ENCODE results near the gene EIF3D.
"Not testable (repeated sequence)": the region's sequence is repeated elsewhere in the genome, so short reads cannot be mapped to it uniquely, and the experiment has no call there.

The EIF3D gene

DNA sequence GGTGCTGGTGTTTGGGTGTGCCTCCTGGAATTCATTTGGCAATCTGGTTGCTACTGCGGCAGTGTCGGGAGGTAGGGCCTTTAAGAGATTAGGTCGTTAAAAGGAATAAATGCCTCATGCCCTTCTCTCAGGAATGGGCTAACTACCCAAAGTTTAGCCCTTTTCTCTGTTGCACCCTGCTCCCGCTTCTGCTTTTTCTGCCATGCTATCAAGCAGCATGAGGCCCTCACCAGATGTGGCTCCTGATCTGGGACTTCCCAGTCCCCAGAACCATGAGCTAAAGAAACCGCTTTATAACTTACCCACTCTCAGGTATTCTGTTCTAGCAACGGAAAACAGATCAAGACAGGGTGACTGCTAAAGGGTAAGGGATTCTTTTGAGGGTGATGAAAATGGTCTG lies 6.3 kb downstream of the EIF3D start:
- Histone ChIP-seq H3K9me3 (ENCODE audit: control insufficient read depth, low read depth, low read length) (no peaks in the 10 kb centered on the region), H3K27me3 (ENCODE audit: control insufficient read depth, insufficient read depth, low read length) (no peaks in the 10 kb centered on the region), H3K4me1 (ENCODE audit: control insufficient read depth, low read depth, low read length) (no peaks in the 10 kb centered on the region), H3K4me3 (ENCODE audit: low read length) (no peak overlapping the region), H3K9ac (ENCODE audit: low read length) (no peak overlapping the region), H3K36me3 (ENCODE audit: control insufficient read depth, low read depth, low read length) (peaks cover 90% of the 10 kb centered on the region), H3K27ac (ENCODE audit: low read length) (no peak overlapping the region)

DNA sequence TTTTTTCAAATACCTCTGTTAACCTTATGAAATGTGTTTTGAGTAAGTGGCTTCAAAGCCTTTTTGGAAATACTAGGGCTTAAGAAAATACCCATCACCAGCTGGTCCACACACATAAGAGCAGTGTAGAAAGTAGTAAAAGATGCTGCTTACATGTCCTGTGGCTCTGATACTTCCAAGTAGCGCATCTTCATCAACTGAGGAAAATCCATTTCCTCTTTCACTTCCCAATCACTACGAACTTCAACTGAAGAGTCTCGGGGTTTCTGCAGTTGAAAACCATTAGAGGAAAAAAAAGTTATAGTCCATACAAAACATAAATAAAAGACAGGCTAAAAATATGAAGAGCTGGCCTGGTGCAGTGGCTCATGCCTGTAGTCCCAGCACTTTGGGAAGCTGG lies 8.5 kb downstream of the EIF3D start:
- Histone ChIP-seq H3K36me3 (ENCODE audit: control insufficient read depth, low read depth, low read length) (peaks cover 98% of the 10 kb centered on the region), H3K9me3 (ENCODE audit: control insufficient read depth, low read depth, low read length) (no peaks in the 10 kb centered on the region), H3K4me3 (ENCODE audit: low read length) (no peak overlapping the region), H3K27me3 (ENCODE audit: control insufficient read depth, insufficient read depth, low read length) (no peaks in the 10 kb centered on the region), H3K9ac (ENCODE audit: low read length) (no peak overlapping the region), H3K27ac (ENCODE audit: low read length) (no peak overlapping the region), H3K4me1 (ENCODE audit: control insufficient read depth, low read depth, low read length) (no peaks in the 10 kb centered on the region)

DNA sequence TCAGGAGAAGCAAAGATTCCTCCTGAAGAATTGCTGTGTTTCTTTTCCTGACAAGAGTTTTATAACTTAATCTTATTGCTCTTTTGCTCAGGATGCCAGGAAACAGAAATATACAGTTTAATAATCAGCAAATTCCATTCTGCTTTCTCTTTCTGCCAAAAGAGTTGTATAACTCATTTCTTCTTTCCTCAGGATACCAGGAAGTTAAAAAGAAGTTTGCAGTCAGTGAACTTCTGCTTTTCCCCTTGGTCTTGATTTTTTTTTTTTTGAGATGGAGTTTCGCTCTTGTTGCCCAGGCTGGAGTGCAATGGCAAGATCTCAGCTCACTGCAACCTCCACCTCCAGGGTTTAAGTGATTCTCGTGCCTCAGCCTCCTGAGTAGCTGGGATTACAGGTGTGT lies 9.1 kb downstream of the EIF3D start:
- not testable (repeated sequence) for H3K9me3 ChIP-seq (ENCODE audit: control insufficient read depth, low read depth, low read length); H3K27me3 ChIP-seq (ENCODE audit: control insufficient read depth, insufficient read depth, low read length); H3K9ac ChIP-seq (ENCODE audit: low read length); H3K4me1 ChIP-seq (ENCODE audit: control insufficient read depth, low read depth, low read length); H3K4me3 ChIP-seq (ENCODE audit: low read length); H3K27ac ChIP-seq (ENCODE audit: low read length)
- peaks cover 96% of the 10 kb centered on the region for H3K36me3 ChIP-seq (ENCODE audit: control insufficient read depth, low read depth, low read length)

DNA sequence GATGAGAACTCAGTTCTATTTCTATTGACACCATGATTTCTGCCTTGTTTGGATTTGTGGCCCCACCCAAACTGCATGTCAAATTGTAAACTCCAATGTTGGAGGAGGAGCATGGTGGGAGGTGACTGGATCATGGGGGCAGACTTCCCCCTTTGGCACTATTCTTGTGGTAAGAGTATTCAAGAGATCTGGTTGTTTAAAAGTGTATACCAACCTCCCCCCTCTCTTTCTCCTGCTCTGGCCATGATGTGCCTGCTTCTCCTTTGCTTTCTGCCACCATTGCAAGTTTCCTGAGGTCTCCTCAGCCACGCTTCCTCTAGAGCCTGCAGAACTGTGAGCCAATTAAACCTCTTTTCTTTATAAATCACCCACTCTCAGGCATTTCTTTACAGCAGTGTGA lies 14.2 kb downstream of the EIF3D start:
- H3K27ac ChIP-seq (ENCODE audit: low read length) = no peak overlapping the region
- peaks cover 88% of the 10 kb centered on the region for H3K36me3 ChIP-seq (ENCODE audit: control insufficient read depth, low read depth, low read length)
- no peaks in the 10 kb centered on the region for H3K4me1 ChIP-seq (ENCODE audit: control insufficient read depth, low read depth, low read length)
- H3K9me3 ChIP-seq (ENCODE audit: control insufficient read depth, low read depth, low read length) = no peaks in the 10 kb centered on the region
- H3K9ac ChIP-seq (ENCODE audit: low read length) = no peak overlapping the region
- H3K4me3 ChIP-seq (ENCODE audit: low read length) = no peak overlapping the region
- H3K27me3 ChIP-seq (ENCODE audit: control insufficient read depth, insufficient read depth, low read length) = no peaks in the 10 kb centered on the region

DNA sequence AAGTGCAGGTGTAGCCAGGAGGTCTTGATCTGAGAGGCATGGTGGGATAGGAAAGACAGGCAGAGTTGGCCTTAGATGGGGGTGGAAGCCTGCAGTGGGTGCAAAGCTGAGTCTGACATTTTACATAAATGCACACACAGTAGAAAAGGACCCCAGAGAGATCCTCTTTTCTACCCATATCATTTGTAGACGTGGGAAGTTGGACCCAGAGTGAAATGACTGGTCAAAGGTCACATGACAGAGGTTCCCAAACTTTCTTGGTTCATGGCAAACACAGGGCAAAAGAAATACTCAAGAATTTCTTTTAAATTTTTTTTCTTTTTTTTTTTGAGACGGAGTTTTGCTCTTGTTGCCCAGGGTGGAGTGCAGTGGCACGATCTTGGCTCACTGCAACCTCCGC lies 16.0 kb downstream of the EIF3D start:
- Histone ChIP-seq H3K27ac (ENCODE audit: low read length) (no peak overlapping the region), H3K36me3 (ENCODE audit: control insufficient read depth, low read depth, low read length) (peaks cover 70% of the 10 kb centered on the region), H3K4me1 (ENCODE audit: control insufficient read depth, low read depth, low read length) (no peaks in the 10 kb centered on the region), H3K9me3 (ENCODE audit: control insufficient read depth, low read depth, low read length) (no peaks in the 10 kb centered on the region), H3K9ac (ENCODE audit: low read length) (no peak overlapping the region), H3K4me3 (ENCODE audit: low read length) (no peak overlapping the region), H3K27me3 (ENCODE audit: control insufficient read depth, insufficient read depth, low read length) (no peaks in the 10 kb centered on the region)

DNA sequence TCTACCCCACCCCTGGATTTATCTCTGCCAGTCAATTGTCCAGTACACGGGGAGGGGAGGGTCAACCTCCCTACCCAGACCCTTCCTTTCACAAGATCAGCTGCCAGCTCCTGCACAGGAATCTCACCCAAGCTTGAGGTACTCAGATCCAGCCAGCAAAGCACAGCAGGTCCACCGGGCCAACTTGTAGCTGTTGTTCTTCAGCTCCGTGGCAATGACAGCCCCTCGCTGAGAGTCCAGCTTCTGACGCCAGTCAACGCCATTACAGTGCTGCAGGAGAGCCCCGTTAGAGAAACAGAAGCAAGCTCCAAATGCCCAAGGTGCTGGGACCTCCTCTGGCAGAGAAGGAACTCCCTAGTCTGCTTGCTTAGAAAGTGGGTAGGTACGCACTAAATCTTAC lies 16.6 kb downstream of the EIF3D start:
- Histone ChIP-seq H3K27ac (ENCODE audit: low read length) (no peak overlapping the region), H3K4me1 (ENCODE audit: control insufficient read depth, low read depth, low read length) (no peaks in the 10 kb centered on the region), H3K27me3 (ENCODE audit: control insufficient read depth, insufficient read depth, low read length) (peaks cover 5% of the 10 kb centered on the region), H3K9ac (ENCODE audit: low read length) (no peak overlapping the region), H3K36me3 (ENCODE audit: control insufficient read depth, low read depth, low read length) (peaks cover 65% of the 10 kb centered on the region), H3K4me3 (ENCODE audit: low read length) (no peak overlapping the region), H3K9me3 (ENCODE audit: control insufficient read depth, low read depth, low read length) (no peaks in the 10 kb centered on the region)

DNA sequence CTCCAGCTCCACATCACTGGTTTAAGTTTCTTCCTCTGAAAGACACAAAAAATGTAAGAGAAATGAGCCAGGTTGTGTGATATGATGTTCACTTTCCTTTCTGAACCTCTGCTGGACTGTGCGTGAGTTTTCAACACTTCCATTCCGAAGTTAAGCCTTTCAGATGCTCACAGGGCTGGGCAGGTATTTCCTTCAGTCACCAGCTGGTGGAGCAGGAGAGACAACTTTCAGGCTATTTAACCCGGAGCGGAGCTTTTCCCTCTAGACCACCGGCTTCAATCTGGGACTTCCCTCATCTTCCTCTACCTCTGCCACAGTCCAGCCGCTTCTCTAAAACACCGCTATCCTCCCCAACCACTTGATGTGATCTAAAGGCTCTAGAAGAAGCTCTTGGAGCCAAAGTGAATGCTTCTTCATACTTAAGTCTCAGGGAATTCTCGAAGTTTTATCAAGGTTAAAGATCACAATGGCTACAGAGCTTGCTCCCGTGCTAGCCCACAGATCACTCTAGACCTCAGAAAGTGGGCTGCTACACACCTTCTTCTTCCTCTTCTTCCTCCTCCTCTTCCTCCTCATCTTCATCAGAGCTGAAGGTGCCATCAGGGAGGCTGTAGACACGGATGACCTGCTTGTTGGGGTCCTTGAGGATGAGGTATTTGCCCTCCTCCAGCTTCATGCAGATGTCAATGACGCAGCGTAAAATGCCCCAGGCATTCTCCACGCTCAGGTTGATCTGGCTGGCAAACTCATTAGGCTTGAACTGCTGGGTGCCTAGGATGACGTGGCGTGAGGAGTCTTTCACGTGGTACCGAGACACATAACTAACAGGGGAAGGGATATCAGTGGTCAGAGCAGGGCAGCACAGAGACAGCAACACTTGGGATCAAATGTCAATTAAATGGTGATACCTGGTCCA lies 17.7 kb downstream of the EIF3D start:
- Histone ChIP-seq H3K9ac (ENCODE audit: low read length) (no peak overlapping the region), H3K4me1 (ENCODE audit: control insufficient read depth, low read depth, low read length) (no peaks in the 10 kb centered on the region), H3K9me3 (ENCODE audit: control insufficient read depth, low read depth, low read length) (no peaks in the 10 kb centered on the region), H3K4me3 (ENCODE audit: low read length) (no peak overlapping the region), H3K27me3 (ENCODE audit: control insufficient read depth, insufficient read depth, low read length) (peaks cover 7% of the 10 kb centered on the region), H3K36me3 (ENCODE audit: control insufficient read depth, low read depth, low read length) (peaks cover 54% of the 10 kb centered on the region), H3K27ac (ENCODE audit: low read length) (no peak overlapping the region)

DNA sequence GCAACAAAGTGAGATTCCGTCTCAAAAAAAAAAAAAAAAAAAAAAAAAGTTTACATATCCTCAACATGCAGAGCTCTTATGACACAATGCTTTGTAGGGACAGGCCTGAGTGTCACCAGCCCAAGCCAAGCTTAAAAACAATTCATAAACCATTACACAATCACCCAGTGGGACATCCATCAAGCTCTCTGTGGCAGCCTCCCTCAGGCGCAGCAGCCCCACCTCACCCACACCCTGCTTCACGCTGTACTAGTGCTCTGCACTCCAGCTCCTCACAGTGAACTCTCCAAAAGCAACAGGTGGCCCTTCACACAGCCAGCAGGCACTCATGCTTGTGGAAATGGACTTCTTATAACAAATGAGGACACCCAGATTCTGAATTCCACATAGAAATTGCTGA lies 18.6 kb downstream of the EIF3D start:
- Histone ChIP-seq H3K4me3 (ENCODE audit: low read length) (no peak overlapping the region), H3K27ac (ENCODE audit: low read length) (no peak overlapping the region), H3K9ac (ENCODE audit: low read length) (no peak overlapping the region)

DNA sequence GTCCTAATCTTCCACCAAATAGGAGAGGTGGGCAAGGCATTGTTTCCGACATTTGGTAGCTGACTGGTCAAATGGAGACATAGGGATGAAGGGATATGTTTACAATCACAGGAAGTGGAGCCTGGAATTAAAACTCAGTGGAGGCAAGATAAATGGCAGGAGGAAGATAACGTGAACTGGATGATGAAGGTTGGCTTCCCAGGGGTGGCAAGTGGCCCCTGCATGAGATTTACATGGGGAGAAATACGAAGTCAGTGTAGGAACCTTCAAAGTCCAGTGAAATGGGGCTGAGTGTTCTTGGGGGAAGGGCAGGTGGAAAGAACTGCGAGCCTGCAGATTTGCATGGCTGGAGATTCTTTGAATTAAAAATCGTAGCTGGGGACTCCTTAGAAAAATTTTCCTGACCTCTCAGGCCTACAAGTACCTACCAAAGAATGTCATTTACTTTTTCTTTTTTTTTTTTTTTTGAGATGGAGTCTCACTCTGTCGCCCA lies 21.4 kb downstream of the EIF3D start:
- no peaks in the 10 kb centered on the region for H3K4me1 ChIP-seq (ENCODE audit: control insufficient read depth, low read depth, low read length)
- peaks cover 30% of the 10 kb centered on the region for H3K36me3 ChIP-seq (ENCODE audit: control insufficient read depth, low read depth, low read length)
- peak overlapping the region; percentile 46 for H3K4me3 ChIP-seq (ENCODE audit: low read length)

More for the DNA sequence above, 18.6 kb downstream of the EIF3D start:
- H3K9me3 ChIP-seq (ENCODE audit: control insufficient read depth, low read depth, low read length) = no peaks in the 10 kb centered on the region
- H3K27me3 ChIP-seq (ENCODE audit: control insufficient read depth, insufficient read depth, low read length) = peaks cover 7% of the 10 kb centered on the region
- no peaks in the 10 kb centered on the region for H3K4me1 ChIP-seq (ENCODE audit: control insufficient read depth, low read depth, low read length)
- peaks cover 45% of the 10 kb centered on the region for H3K36me3 ChIP-seq (ENCODE audit: control insufficient read depth, low read depth, low read length)

DNA sequence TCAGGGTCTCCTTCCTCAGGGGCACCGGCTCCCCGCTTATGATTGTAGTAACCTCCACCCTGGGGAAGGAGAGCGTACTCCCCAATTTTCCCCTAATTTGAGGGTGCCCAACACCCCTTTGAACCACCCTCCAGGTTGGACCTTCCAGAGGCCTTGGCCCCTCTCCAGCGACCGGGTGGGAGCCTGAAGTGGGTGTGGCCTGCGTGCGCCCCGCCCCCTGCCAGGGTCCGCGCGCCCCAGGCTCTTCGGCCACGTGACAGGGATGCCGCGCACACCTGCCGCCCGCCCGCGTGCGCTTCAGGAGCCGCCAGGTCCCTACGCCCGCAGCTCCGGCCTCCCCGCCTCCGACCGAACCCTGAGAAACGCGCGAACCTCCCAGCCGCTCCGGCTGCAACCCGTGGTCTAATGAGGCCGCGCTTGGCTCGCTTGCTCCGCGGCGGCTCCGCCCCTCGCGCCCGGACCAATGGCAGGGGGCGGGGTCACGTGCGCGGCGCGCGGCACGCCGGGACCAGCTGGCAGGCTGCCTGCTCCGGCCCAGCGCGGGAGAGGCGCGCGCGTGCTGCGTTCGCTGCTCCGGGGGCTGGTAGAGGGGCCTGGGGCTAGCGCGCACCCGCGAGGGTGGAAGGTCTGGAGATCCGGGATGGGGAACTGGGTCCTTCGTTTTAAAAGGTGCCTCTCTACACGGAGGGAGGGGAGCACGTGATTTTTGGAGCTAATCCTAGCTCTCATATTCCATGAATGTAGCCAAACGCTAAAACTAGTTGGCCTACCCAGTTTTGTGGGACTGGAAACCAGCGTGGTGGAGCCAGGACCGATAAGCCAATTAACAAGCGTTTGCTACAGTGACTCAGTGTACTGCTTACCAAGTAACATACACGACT lies 22.1 kb downstream of the EIF3D start, which contains the start of gene FOXRED2:
Gene FOXRED2 (minus strand): TSS at position 404 of the 881 bp plus-strand sequence. CDS start 618 bp downstream, outside the sequence.
- H3K4me1 ChIP-seq (ENCODE audit: control insufficient read depth, low read depth, low read length) = no peaks in the 10 kb centered on the region
- H3K4me3 ChIP-seq (ENCODE audit: low read length) = peak within 1 kb of the TSS; percentile 46
- H3K27ac ChIP-seq (ENCODE audit: low read length) = no peak within 1 kb of the TSS
- peak within 1 kb of the TSS; percentile 54 for H3K9ac ChIP-seq (ENCODE audit: low read length)
- peaks cover 7% of the 10 kb centered on the region for H3K27me3 ChIP-seq (ENCODE audit: control insufficient read depth, insufficient read depth, low read length)
- H3K9me3 ChIP-seq (ENCODE audit: control insufficient read depth, low read depth, low read length) = no peaks in the 10 kb centered on the region
- peaks cover 26% of the 10 kb centered on the region for H3K36me3 ChIP-seq (ENCODE audit: control insufficient read depth, low read depth, low read length)

More for the DNA sequence above, 21.4 kb downstream of the EIF3D start:
- H3K27ac ChIP-seq (ENCODE audit: low read length) = no peak overlapping the region
- peak overlapping the region; percentile 8 for H3K9ac ChIP-seq (ENCODE audit: low read length)
- no peaks in the 10 kb centered on the region for H3K9me3 ChIP-seq (ENCODE audit: control insufficient read depth, low read depth, low read length)
- peaks cover 7% of the 10 kb centered on the region for H3K27me3 ChIP-seq (ENCODE audit: control insufficient read depth, insufficient read depth, low read length)

DNA sequence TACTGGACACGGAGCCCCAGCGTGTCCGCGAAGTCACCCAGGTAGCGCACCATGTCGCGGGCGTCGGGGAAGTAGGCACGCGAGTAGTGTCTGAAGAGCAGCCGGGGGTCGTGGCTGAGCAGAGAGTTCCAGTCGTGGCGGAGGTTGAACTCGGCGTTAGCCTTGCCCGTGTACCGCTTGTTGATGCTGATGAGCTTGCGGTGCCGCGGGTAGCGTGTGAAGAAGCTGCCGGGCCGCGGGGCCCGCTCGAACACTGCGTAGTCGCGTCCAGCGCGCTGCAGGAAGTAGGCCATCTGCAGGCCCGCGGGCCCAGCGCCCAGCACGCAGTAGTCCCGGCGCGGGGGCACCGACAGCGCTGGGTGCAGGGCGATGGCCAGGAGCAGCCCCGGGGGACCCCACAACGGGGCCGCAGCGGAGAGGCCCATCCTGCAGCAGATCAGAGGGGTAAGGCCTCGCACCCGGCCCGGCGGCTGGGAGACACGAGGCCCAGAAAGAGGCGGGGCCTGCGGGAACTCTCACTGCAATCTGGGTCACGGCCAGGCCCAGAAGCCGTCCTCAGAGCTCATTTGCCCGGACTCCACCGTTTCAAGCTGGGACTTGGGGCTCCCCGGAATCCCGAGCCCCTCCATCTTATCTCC lies 22.8 kb downstream of the EIF3D start:
- no peak overlapping the region for H3K27ac ChIP-seq (ENCODE audit: low read length)
- peak overlapping the region; percentile 54 for H3K9ac ChIP-seq (ENCODE audit: low read length)

More for the DNA sequence above, 22.8 kb downstream of the EIF3D start:
- Histone ChIP-seq H3K9me3 (ENCODE audit: control insufficient read depth, low read depth, low read length) (no peaks in the 10 kb centered on the region), H3K4me1 (ENCODE audit: control insufficient read depth, low read depth, low read length) (no peaks in the 10 kb centered on the region), H3K36me3 (ENCODE audit: control insufficient read depth, low read depth, low read length) (peaks cover 22% of the 10 kb centered on the region), H3K27me3 (ENCODE audit: control insufficient read depth, insufficient read depth, low read length) (peaks cover 7% of the 10 kb centered on the region), H3K4me3 (ENCODE audit: low read length) (peak overlapping the region; percentile 46)
